Measurements from ENCODE around the gene APBB2. TPM values are rescaled to one million over a fixed set of nuclear protein-coding genes. Genes with fewer than 3 reads are reported as not detected.

APBB2 gene
- total RNA-seq, 2 experiments from 2014 or later: 2.4 to 2.7 TPM

GRCh38 chr4:41197495-41197894, 16.8 kb downstream of the APBB2 start:
- ChIA-PET POLR2A (no interaction called here), CTCF (no interaction called here)

GRCh38 chr4:41196633-41197332, 17.6 kb downstream of the APBB2 start:
- ChIA-PET CTCF (no interaction called here), POLR2A (no interaction called here)

- ChIA-PET POLR2A (no interaction called here), CTCF (no interaction called here)
Measured at GRCh38 chr4:41192136-41192535, 22.2 kb downstream of the APBB2 start.

- POLR2A ChIA-PET: no interaction called here
- CTCF ChIA-PET: no interaction called here
Measured at GRCh38 chr4:41189666-41190065, 24.7 kb downstream of the APBB2 start.

GRCh38 chr4:41189076-41189475, 25.3 kb downstream of the APBB2 start:
- POLR2A ChIA-PET: no interaction called here

GRCh38 chr4:41185614-41186592, 28.4 kb downstream of the APBB2 start:
- ChIA-PET POLR2A (no interaction called here), CTCF (no interaction called here)

More at GRCh38 chr4:41189076-41189475, 25.3 kb downstream of the APBB2 start:
- CTCF ChIA-PET: no interaction called here

- POLR2A ChIA-PET: no interaction called here
- CTCF ChIA-PET: no interaction called here
Measured at GRCh38 chr4:41184009-41184408, 30.3 kb downstream of the APBB2 start.

GRCh38 chr4:41183021-41183553, 31.3 kb downstream of the APBB2 start:
- ChIA-PET POLR2A (no interaction called here), CTCF (no interaction called here)

GRCh38 chr4:41181037-41181436, 33.3 kb downstream of the APBB2 start:
- CTCF ChIA-PET: no interaction called here
- POLR2A ChIA-PET: no interaction called here

- CTCF ChIA-PET: no interaction called here
Measured at GRCh38 chr4:41179498-41180195, 34.7 kb downstream of the APBB2 start.

GRCh38 chr4:41178372-41179370, 35.7 kb downstream of the APBB2 start:
- ChIA-PET POLR2A (no interaction called here), CTCF (no interaction called here)

More at GRCh38 chr4:41179498-41180195, 34.7 kb downstream of the APBB2 start:
- POLR2A ChIA-PET: no interaction called here

GRCh38 chr4:41177016-41177415, 37.3 kb downstream of the APBB2 start:
- CTCF ChIA-PET: no interaction called here

GRCh38 chr4:41176340-41176739, 38.0 kb downstream of the APBB2 start:
- ChIA-PET POLR2A (no interaction called here), CTCF (no interaction called here)

More at GRCh38 chr4:41177016-41177415, 37.3 kb downstream of the APBB2 start:
- POLR2A ChIA-PET: no interaction called here

- ChIA-PET CTCF (no interaction called here), POLR2A (no interaction called here)
Measured at GRCh38 chr4:41175794-41176193, 38.5 kb downstream of the APBB2 start.

- ChIA-PET POLR2A (no interaction called here), CTCF (no interaction called here)
Measured at GRCh38 chr4:41174444-41174843, 39.9 kb downstream of the APBB2 start.

GRCh38 chr4:41172786-41173185, 41.6 kb downstream of the APBB2 start:
- CTCF ChIA-PET: no interaction called here
- POLR2A ChIA-PET: no interaction called here

- ChIA-PET CTCF (no interaction called here), POLR2A (no interaction called here)
Measured at GRCh38 chr4:41169256-41169800, 45.0 kb downstream of the APBB2 start.

- POLR2A ChIA-PET: no interaction called here
- CTCF ChIA-PET: no interaction called here
Measured at GRCh38 chr4:41167191-41167590, 47.2 kb downstream of the APBB2 start.

- ChIA-PET POLR2A (no interaction called here), CTCF (no interaction called here)
Measured at GRCh38 chr4:41164405-41164804, 49.9 kb downstream of the APBB2 start.

Measured in activated CD8-positive, alpha-beta memory T cell treated with anti-CD3 and anti-CD28 coated beads for 36 hours (primary cell).